ENCODE measurements around the gene NTSR1. TPM values are rescaled to one million over a fixed set of nuclear protein-coding genes. Genes with fewer than 3 reads are reported as not detected.

Gene NTSR1
- total RNA-seq, 1 experiment from 2014 or later, result 44.1 TPM

- Histone ChIP-seq H3K27me3 (ENCODE audit: control insufficient read depth, insufficient read depth, low read length) (no peaks in the 10 kb centered on the region), H3K9me3 (ENCODE audit: control insufficient read depth, insufficient read depth, low read depth, low read length) (no peaks in the 10 kb centered on the region), H3K4me1 (ENCODE audit: control insufficient read depth, insufficient read depth, low read length) (peaks cover 49% of the 10 kb centered on the region), H3K4me3 (ENCODE audit: low read depth in 2 of 2, low read length in 2 of 2) (no peak overlapping the region), H3K27ac (ENCODE audit: low read length) (no peak overlapping the region), H3K36me3 (ENCODE audit: control insufficient read depth, insufficient read depth, low read length) (peaks cover 5% of the 10 kb centered on the region; the same call in 1 of the 2 replicates)
- POLR2A ChIA-PET, result no interaction called here
- no TSS peak for BruUV-seq (replicated peaks)
- no peak for TF ChIP-seq TCF7L2 (IDR thresholded peaks at IDR 0.05; ENCODE audit: low read depth, low read length)
- TF ChIP-seq POLR2AphosphoS5 (IDR thresholded peaks at IDR 0.05; ENCODE audit: low read depth, low read length), result no peak
- TF ChIP-seq CTCF (IDR thresholded peaks at IDR 0.05), result no peak
- TF ChIP-seq REST (IDR thresholded peaks at IDR 0.05; ENCODE audit: insufficient read depth in 1 of 2, low read depth in 2 of 2, low read length in 1 of 2), result no peak
- TF ChIP-seq SIN3A (IDR thresholded peaks at IDR 0.05; ENCODE audit: borderline replicate concordance, insufficient read depth, low read depth, low read length), result no peak
- in situ Hi-C loops (cut with HindIII; ENCODE audit: low pct_unique_long_range_greater_than_20kb, low sequenced_read_pairs), result no loop called here
- DNase-seq (ENCODE audit: low read depth, low spot score), result no peak
- ATAC-seq, result no peak
- CTCF ChIA-PET, result no interaction called here
- intact Hi-C loops (cut with micrococcal nuclease; ENCODE audit: unreplicated experiment), result no loop called here
Observed at GRCh38 chr20:62811720-62812119, 103.1 kb downstream of the NTSR1 start.

Other genes with a start within 250 kb of the NTSR1 start
- gene GATA5, start 232.8 kb upstream of the NTSR1 start, total RNA-seq (2021; ENCODE audit: unreplicated experiment), result 53.2 TPM
- gene SLCO4A1, start 66.3 kb upstream of the NTSR1 start, total RNA-seq (2021; ENCODE audit: unreplicated experiment), result 167 TPM
- gene MRGBP, start 87.6 kb downstream of the NTSR1 start, total RNA-seq (2021; ENCODE audit: unreplicated experiment), result 49.9 TPM
- gene OGFR, start 96.0 kb downstream of the NTSR1 start, total RNA-seq (2021; ENCODE audit: unreplicated experiment), result 47.3 TPM
- 46.6 TPM for gene COL9A3, start 108.2 kb downstream of the NTSR1 start, total RNA-seq (2021; ENCODE audit: unreplicated experiment)
- gene TCFL5, start 153.0 kb downstream of the NTSR1 start, total RNA-seq (2021; ENCODE audit: unreplicated experiment), result 23.8 TPM
- 57.3 TPM for gene DIDO1, start 217.7 kb downstream of the NTSR1 start, total RNA-seq (2021; ENCODE audit: unreplicated experiment)
- gene GID8, start 229.3 kb downstream of the NTSR1 start, total RNA-seq (2021; ENCODE audit: unreplicated experiment), result 37.3 TPM
- gene SLC17A9, start 243.9 kb downstream of the NTSR1 start, total RNA-seq (2021; ENCODE audit: unreplicated experiment), result 0.28 TPM

All from Panc1 (cell line).